Measurements from ENCODE around the gene STK16.
A peak's percentile ranks its signal among the peaks of the same experiment; 100 is the strongest.

The STK16 gene

GRCh38 chr2:219289195-219289536 is 43.9 kb downstream of the STK16 start:
- DNase-seq (ENCODE audit: low read depth) = no peak

GRCh38 chr2:219289537-219290361 is 44.5 kb downstream of the STK16 start:
- no peak for DNase-seq (ENCODE audit: low read depth)

GRCh38 chr2:219290381-219291171 is 45.3 kb downstream of the STK16 start:
- DNase-seq (ENCODE audit: low read depth) = no peak

- DNase-seq (ENCODE audit: low read depth) = no peak
These were observed 46.1 kb downstream of the STK16 start for GRCh38 chr2:219291394-219291793.

DNA sequence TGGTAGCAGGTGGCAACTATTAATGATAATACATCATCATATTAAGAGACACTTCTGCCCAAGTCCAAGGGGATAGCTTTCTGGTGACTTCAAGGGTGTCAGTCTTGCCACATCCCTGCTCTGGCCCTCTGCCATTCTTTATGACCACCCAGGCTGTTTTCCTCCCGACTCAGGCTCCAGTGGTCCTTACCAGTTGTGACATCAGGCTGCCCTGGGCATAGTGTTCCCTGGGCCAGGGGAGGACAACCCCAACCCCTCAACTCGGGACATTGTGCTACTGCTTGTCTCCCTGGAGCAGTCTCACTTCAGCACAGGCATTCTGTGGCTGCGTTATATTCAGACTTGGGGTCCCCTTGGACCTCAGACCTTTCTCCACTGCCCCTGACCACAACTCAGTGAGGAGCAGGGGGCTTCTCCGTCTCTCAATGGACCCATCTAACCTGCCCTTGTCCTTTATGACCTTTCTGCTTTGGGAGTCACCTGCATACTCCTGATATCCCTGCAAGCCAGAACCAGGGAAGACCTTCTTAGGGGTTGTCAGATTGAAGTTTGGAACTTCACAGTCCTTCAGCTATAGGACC is 46.7 kb downstream of the STK16 start:
- no peak for DNase-seq (ENCODE audit: low read depth)

GRCh38 chr2:219292616-219293015 is 47.3 kb downstream of the STK16 start:
- no peak for DNase-seq (ENCODE audit: low read depth)

GRCh38 chr2:219293736-219294231 is 48.5 kb downstream of the STK16 start:
- DNase-seq (ENCODE audit: low read depth) = no peak

DNA sequence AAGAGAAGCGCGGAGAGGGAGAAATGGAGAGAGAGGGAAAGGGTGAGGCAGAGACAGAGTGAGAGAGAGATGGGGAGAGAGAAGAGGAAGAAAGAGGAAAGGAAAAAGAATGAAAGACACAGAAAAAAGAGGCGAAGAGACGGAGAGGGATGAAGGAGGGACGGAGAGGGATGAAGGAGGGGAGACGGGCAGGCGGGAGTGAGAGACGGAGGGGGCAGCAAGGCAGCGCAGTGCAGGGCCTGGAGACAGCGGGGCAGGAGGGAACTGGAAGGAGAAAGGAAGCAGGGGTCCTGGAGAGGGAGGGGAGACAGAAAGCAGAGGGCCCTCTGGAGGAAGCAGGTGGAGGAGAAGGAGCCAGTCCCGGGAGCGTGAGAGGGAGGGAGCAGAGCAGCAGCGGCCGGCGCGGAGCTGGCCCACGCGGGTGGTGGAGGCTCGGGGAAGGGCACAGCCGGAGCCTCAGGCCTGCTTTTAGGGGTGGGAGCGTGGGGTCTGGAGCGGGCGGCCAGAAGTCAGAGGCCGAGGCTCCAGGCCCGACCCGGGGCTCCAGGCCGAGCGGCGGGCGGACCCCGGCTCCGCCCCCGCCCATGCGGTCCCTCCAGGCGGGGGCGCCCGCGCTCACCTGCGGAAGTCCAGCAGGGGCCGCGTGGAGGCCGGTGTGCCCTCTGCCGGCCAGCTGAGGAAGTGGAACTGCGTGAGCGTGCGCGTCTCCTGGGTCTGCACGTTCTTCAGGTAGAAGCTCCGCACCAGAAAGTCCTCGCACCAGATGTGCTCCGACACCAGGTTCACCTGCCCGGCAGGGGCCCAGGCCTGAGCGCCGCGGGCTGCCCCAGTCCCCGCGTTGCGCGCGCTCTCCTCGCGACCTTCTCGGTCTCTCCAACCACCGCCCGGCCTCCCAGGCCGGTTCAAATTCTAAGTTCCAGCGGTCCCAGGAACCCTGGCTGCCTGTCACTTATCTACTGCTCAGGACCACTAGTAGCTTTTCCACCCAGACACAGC is 49.4 kb downstream of the STK16 start:
- peak; percentile 74 for DNase-seq (ENCODE audit: low read depth)

GRCh38 chr2:219296142-219296541 is 50.9 kb downstream of the STK16 start:
- DNase-seq (ENCODE audit: low read depth) = no peak

GRCh38 chr2:219296631-219297391 is 51.5 kb downstream of the STK16 start:
- no peak for DNase-seq (ENCODE audit: low read depth)

DNA sequence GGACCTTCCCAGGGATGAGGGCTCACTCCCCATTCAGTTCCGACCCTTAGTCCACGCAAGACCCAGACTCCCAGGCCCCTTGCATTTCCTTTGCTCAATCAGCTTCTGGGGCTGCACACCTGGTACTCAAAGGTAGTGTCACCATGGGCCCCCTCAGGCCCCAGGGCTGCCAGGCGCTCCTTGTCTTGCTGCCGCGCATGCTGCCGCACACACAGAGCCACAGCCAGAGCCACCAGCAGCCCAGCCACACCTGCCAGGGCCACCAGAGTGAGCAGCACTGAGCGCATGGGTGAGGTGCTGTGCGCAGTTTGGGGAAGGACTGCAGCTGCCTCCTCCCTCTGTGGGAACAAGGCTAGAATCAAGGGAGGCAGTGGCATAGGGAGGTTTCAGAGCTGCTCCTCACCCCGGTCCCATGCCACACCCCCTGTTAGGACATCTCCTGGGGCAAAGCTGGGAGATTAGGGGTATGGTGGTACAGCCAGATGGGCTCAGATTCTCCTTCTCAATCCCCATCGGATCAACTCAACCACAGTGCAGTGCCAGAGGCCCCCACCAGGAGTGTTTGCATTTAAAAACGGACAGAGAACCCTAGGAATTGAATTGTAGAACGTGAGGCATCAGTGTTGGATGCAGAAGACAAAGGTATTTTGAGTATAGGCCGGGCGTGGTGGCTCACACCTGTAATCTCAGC is 52.6 kb downstream of the STK16 start:
- no peak for DNase-seq (ENCODE audit: low read depth)

- peak; percentile 68 for DNase-seq (ENCODE audit: low read depth)
These were observed 53.6 kb downstream of the STK16 start for GRCh38 chr2:219298759-219299371.

DNA sequence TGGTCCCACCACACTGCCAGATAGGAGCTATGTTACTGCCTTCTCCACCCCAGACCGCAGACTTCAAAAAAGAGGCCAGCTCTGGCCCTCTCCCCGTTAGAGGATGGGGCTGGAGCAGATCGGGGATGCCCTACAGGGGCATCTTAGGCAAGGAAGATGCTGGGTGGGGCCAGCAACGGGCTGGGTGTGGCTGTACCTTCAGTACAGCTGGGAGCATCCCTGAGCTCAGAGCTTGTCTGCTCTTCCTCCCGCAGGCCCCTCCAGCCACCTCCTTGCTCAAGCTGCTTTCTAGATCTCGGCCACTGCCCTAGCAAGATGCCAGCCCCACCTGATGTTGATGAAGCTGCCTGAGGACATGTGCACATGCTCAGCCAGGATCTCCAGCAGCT is 54.1 kb downstream of the STK16 start:
- no peak for DNase-seq (ENCODE audit: low read depth)

All from CMK (cell line).